Testis (tissue), 2 donors: ENCODE measurements around the gene BOC.

Experiments
- CTCF ChIP-seq, 3 experiments: fragments of 450-650 bp in 2 of 3; fragments of 200-600 bp in 1 of 3; sonication (generic) in 1 of 3; IDR thresholded peaks; one replicate each; pipeline ENCODE4 v1.5.1; 2016 to 2019; ENCODE audit warnings: antibody characterized with exemption in 3 of 3, mild to moderate bottlenecking in 2 of 3, moderate library complexity in 1 of 3
- POLR2A ChIP-seq: fragments of 450-650 bp; IDR thresholded peaks from one replicate; pipeline ENCODE4 v1.6.1; 2017; ENCODE audit warnings: antibody characterized with exemption, mild to moderate bottlenecking, moderate library complexity

GRCh38 chr3:113253702-113254101, 42.3 kb downstream of the BOC start:
- TF ChIP-seq CTCF (IDR thresholded peaks at IDR 0.05) = no peak
- no peak for TF ChIP-seq POLR2A
